PFSK-1 (cell line): ENCODE data around the gene ZBED4.

ENCODE experiments used
- FOXP2 ChIP-seq: optimal IDR thresholded peaks from 2 replicates; pipeline ENCODE3; 2011; ENCODE audit warnings: borderline replicate concordance, control low read depth, inconsistent platforms; ENCODE audit not compliant: insufficient read depth; ENCODE audit errors: extremely low read length, extremely low read depth
- POLR2AphosphoS5 ChIP-seq: IDR thresholded peaks from 2 replicates; pipeline ENCODE4 v1.6.1; 2012; ENCODE audit warnings: low read depth, mild to moderate bottlenecking, control low read depth, low read length, moderate library complexity
- SIN3A ChIP-seq: IDR thresholded peaks from 2 replicates; pipeline ENCODE4 v1.6.1; 2012; ENCODE audit warnings: mild to moderate bottlenecking, low read length, moderate library complexity, borderline replicate concordance; ENCODE audit not compliant: insufficient read depth
- TAF1 ChIP-seq: IDR thresholded peaks from 2 replicates; pipeline ENCODE4 v1.6.1; 2012; ENCODE audit warnings: low read length, control low read depth, borderline replicate concordance; ENCODE audit not compliant: insufficient read depth
- TF ChIP-seq, protein P1 (sequence below), 2 experiments: IDR thresholded peaks; 2 replicates each; pipeline versions ENCODE4 v1.6.1 to v1.8.0; 2011 to 2012; ENCODE audit warnings: low read depth in 2 of 2, low read length in 2 of 2, control low read depth in 1 of 2, inconsistent platforms in 1 of 2, mild to moderate bottlenecking in 1 of 2, moderate library complexity in 1 of 2; ENCODE audit not compliant: insufficient read depth in 1 of 2

The ZBED4 gene

DNA sequence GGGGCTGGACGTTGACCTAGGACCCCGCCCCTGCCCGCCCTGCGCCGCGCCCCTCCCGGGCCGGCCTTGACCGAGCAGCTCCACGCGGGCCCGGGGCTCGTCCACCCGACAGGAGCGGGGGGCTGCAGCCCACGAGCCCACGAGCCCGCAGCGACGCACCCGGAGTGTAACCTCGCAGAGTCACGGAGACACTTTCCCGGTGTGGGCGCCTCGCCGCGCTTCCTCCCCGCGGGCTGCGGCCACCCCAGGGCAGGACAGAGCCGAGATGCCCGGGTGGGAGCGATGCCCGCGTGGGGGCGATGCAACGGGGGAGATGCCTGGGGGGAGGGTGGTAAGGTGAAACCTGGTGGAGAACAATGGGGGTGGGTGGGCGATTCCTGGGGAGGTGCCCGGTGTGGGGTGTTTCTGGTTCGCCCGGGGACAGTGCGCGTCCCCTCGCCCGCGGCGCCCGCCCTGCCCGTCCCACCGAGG is 4.9 kb upstream of the ZBED4 start:
- TF ChIP-seq SIN3A = no peak
- TF ChIP-seq POLR2AphosphoS5 = no peak
- no peak for TF ChIP-seq TAF1
- TF ChIP-seq, protein P1, sequence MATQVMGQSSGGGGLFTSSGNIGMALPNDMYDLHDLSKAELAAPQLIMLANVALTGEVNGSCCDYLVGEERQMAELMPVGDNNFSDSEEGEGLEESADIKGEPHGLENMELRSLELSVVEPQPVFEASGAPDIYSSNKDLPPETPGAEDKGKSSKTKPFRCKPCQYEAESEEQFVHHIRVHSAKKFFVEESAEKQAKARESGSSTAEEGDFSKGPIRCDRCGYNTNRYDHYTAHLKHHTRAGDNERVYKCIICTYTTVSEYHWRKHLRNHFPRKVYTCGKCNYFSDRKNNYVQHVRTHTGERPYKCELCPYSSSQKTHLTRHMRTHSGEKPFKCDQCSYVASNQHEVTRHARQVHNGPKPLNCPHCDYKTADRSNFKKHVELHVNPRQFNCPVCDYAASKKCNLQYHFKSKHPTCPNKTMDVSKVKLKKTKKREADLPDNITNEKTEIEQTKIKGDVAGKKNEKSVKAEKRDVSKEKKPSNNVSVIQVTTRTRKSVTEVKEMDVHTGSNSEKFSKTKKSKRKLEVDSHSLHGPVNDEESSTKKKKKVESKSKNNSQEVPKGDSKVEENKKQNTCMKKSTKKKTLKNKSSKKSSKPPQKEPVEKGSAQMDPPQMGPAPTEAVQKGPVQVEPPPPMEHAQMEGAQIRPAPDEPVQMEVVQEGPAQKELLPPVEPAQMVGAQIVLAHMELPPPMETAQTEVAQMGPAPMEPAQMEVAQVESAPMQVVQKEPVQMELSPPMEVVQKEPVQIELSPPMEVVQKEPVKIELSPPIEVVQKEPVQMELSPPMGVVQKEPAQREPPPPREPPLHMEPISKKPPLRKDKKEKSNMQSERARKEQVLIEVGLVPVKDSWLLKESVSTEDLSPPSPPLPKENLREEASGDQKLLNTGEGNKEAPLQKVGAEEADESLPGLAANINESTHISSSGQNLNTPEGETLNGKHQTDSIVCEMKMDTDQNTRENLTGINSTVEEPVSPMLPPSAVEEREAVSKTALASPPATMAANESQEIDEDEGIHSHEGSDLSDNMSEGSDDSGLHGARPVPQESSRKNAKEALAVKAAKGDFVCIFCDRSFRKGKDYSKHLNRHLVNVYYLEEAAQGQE (IDR thresholded peaks at IDR 0.05; ENCODE audit: insufficient read depth in 1 of 2, low read depth in 2 of 2, low read length in 2 of 2) = no peak
- TF ChIP-seq FOXP2 = no peak

DNA sequence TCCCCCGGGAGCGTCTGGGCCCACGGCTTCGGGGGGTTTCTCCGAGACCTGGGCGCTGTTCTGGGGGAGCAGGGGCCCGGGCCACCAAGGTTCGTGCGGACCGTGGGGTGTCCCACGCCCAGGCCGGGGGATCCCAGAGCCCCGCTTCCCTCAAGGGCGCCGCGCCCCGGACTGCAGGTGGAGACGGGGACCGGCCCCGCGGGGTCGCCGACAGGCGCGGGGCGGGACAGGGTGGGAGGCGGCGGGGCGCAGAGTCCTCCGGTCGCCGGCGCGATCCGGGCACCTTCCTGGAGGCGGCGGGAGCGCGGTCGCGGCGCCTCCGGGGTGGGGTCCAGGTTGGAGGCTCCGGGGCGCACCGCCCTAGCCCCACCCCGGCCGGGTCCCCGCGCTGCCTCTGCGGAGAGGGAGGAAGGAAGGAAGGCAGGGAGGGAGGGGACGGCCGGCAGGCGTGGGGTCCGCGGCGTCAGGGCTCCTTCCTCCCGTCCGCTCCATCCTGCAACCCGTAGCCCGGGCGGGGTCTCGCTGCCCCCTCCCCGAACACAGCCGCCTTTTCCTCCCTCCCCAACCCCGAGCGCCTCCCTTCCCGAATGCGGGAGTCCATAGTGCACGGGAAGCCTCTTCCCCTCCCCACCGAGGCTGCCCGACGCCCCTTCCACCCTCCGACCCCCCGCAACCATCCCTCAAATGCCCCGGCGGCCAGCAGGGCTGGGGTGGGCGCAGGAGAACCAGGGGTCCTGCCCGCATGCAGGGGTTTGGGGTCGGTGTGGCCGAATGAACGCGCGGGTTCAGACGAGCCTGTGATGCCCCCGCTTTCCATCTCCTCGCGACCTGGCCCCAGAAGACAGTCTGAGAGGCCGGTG is 4.3 kb upstream of the ZBED4 start:
- TF ChIP-seq FOXP2 (no peak), POLR2AphosphoS5 (no peak), SIN3A (no peak), TAF1 (no peak)
- TF ChIP-seq, protein P1 (IDR thresholded peaks at IDR 0.05; ENCODE audit: insufficient read depth in 1 of 2, low read depth in 2 of 2, low read length in 2 of 2) = no peak

DNA sequence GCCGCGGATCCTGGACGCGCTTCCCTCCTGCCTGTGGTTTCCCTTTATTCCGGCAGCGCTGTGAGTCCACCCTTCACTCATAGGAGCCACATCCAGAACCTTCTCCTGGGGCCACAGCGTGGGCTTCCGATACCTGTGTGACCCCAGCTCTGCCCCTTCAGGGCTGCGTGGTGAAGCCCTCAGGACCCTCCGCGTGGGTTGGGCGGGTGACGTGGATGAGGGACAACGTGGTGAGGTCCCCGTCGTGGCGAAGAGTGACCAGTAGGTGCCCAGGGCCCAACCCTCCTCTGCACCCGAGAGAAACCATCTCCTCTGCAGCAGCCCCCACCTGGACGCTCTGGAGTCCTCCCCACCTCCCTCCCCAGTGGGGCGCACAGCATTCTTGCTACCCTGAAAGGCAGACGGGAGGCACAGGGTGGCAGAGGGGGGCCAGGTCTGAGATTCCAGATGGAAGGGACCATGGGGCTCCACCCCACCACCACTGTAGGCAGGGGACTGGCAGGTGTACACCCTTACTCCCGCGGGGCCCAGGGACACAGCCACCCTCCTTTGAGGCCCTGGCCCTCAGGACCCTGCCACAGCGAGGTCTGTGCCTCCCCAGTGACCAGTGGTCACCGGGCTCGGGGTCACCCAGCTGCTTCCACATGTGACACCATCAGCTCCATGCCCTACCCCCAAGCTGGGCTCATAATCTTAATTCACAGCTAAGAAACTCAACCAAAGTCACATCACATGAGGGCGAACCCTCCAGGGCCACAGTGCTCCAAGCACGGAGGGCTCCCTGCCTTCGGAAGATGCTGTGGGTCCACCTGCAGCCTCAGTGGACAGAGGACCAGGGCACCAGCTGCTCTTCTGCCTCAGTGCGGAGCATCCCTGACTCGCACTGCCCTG is 3.4 kb upstream of the ZBED4 start:
- TF ChIP-seq SIN3A (no peak), POLR2AphosphoS5 (no peak), FOXP2 (no peak), TAF1 (no peak)
- TF ChIP-seq, protein P1 (IDR thresholded peaks at IDR 0.05; ENCODE audit: insufficient read depth in 1 of 2, low read depth in 2 of 2, low read length in 2 of 2) = no peak

DNA sequence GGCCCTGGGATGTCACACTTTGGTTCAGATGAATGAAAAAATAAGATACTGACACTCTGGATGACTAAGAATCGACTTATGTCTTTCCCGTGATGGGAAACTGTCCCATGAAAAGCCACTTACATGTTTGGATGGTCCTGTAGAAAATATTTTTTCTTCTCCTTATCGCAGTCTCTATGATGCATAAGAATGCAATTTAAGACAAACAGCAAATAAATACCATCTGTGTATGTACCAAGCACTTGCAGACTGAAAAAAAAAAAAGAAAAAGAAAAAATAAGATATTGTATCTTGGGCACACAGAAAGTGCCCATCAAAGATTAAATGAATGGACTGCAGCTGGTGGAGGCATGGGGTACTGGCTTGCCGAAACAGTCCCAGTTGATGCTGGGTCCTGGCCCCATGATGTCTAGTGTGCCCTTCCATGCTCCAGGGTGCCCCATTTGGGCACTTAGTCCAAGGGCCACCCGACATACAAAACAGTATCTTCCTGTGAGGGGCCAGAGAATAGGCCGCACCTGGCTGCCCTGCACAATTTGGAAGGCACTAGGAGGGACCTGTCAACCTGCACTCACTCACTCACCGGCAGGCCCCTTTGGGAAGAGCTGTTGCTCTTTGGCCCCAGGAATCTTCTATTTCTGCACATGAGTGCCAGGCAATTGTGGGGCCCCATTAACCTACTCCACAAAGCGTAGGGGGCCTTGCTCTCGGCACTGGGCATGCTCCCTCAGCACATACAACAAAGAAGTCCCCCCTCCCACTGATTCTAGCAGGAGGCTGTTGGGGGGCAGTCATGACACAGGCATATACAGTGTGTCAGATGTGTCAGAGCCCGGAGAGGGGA is 2.5 kb upstream of the ZBED4 start:
- TF ChIP-seq POLR2AphosphoS5 (no peak), FOXP2 (no peak), TAF1 (no peak), SIN3A (no peak)
- TF ChIP-seq, protein P1 (IDR thresholded peaks at IDR 0.05; ENCODE audit: insufficient read depth in 1 of 2, low read depth in 2 of 2, low read length in 2 of 2) = no peak
